ENCODE data around the gene GRIK4. TPM values are rescaled to one million over a fixed set of nuclear protein-coding genes. Genes with fewer than 3 reads are reported as not detected.

The GRIK4 gene
- polyA plus RNA-seq, 1 donor from 2014 or later = 3.4 TPM

DNA sequence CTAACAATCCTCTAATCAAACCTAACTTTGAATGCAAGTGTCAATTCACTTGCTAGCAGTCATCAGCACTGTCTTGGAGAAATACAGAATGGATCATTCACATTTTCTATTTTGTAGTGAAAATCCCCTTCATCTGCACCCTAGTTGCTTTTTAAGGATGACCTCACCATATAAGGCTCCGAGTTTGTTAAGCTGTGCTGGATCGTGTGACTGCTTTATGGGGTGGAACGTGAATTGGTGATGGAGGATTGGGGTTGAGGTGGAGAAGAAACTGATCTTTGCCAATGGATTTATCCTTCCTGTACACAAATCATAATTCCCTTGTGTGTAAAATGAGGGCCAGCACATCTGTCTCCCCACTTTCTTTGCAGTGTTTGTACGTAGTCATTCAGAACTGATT lies 426.7 kb downstream of the GRIK4 start:
- Histone ChIP-seq H3K27ac (ENCODE audit: low read length) (no peak overlapping the region), H2AFZ (ENCODE audit: low read depth, low read length) (no peak overlapping the region), H3F3A (ENCODE audit: insufficient read depth, low read length, poor library complexity, severe bottlenecking) (no peaks in the 10 kb centered on the region), H3K27me3 (ENCODE audit: insufficient read depth, low read depth, low read length) (no peaks in the 10 kb centered on the region), H3K4me2 (ENCODE audit: low read length) (no peak overlapping the region), H4K20me1 (ENCODE audit: insufficient read depth) (no peaks in the 10 kb centered on the region), H3K9ac (ENCODE audit: low read length) (no peak overlapping the region), H3K9me2 (ENCODE audit: insufficient read depth, low read length) (no peaks in the 10 kb centered on the region), H3K9me3 (ENCODE audit: low read length) (peaks cover 3% of the 10 kb centered on the region), H3K79me2 (replicated peaks; ENCODE audit: insufficient read depth, low read length) (no peaks in the 10 kb centered on the region), H3K36me3 (ENCODE audit: insufficient read depth, low read length) (no peaks in the 10 kb centered on the region), H3K4me3 (ENCODE audit: low read length) (no peak overlapping the region)
- TF ChIP-seq CTCF (IDR thresholded peaks at IDR 0.05; ENCODE audit: poor library complexity, severe bottlenecking) (no peak), EP300 (conservative IDR thresholded peaks at IDR 0.05; ENCODE audit: poor library complexity, severe bottlenecking) (no peak), SMC3 (conservative IDR thresholded peaks at IDR 0.05; ENCODE audit: poor library complexity) (no peak), EZH2 (IDR thresholded peaks at IDR 0.05; ENCODE audit: borderline replicate concordance, insufficient read depth, low read length, poor library complexity, severe bottlenecking) (no peak), REST (IDR thresholded peaks at IDR 0.05; ENCODE audit: borderline replicate concordance) (no peak), TAF1 (IDR thresholded peaks at IDR 0.05; ENCODE audit: low read depth) (no peak), MXI1 (conservative IDR thresholded peaks at IDR 0.05; ENCODE audit: poor library complexity, severe bottlenecking) (no peak), POLR2AphosphoS5 (IDR thresholded peaks at IDR 0.05) (no peak), RAD21 (conservative IDR thresholded peaks at IDR 0.05) (no peak)

DNA sequence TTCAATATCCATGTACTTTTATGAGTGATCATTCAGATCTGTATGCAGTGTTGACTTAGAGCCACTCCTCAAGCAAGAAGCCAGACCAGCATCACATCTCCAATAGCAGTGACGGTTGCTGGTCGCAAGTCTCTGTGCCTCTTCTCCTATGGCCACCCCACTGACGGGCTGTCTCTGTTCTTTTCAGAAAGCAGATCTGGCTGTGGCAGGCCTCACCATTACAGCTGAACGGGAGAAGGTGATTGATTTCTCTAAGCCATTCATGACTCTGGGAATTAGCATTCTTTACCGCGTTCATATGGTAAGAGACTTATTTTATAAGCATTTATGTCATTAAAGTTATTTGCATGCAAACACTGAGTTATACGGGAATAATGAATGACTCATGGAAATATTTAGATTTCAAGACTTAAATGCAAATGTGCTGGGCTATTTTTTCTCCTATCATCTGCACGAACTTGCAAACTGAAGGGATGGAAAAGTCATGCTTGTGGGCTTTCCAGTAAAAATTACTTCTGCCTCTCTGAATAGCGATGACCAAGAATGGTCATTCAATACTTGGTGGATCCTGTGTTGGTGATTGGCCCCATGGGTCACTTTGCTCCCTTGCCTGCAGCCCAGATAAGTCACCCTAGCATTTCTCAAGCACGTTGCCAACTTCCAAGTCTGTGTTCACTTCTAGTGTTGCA lies 428.8 kb downstream of the GRIK4 start:
- H3K4me3 ChIP-seq (ENCODE audit: low read length) = no peak overlapping the region
- no peaks in the 10 kb centered on the region for H3K9me2 ChIP-seq (ENCODE audit: insufficient read depth, low read length)
- H3K9ac ChIP-seq (ENCODE audit: low read length) = no peak overlapping the region
- H3K4me2 ChIP-seq (ENCODE audit: low read length) = no peak overlapping the region
- no peaks in the 10 kb centered on the region for H3K79me2 ChIP-seq (replicated peaks; ENCODE audit: insufficient read depth, low read length)
- H3K27ac ChIP-seq (ENCODE audit: low read length) = no peak overlapping the region
- H2AFZ ChIP-seq (ENCODE audit: low read depth, low read length) = no peak overlapping the region
- H3K36me3 ChIP-seq (ENCODE audit: insufficient read depth, low read length) = no peaks in the 10 kb centered on the region
- H3K27me3 ChIP-seq (ENCODE audit: insufficient read depth, low read depth, low read length) = no peaks in the 10 kb centered on the region
- TF ChIP-seq RAD21 (conservative IDR thresholded peaks at IDR 0.05) = no peak
- no peak for TF ChIP-seq CTCF (IDR thresholded peaks at IDR 0.05; ENCODE audit: poor library complexity, severe bottlenecking)
- no peak for TF ChIP-seq POLR2AphosphoS5 (IDR thresholded peaks at IDR 0.05)
- no peak for TF ChIP-seq REST (IDR thresholded peaks at IDR 0.05; ENCODE audit: borderline replicate concordance)
- TF ChIP-seq SMC3 (conservative IDR thresholded peaks at IDR 0.05; ENCODE audit: poor library complexity) = no peak
- TF ChIP-seq TAF1 (IDR thresholded peaks at IDR 0.05; ENCODE audit: low read depth) = no peak
- no peak for TF ChIP-seq MXI1 (conservative IDR thresholded peaks at IDR 0.05; ENCODE audit: poor library complexity, severe bottlenecking)
- TF ChIP-seq EP300 (conservative IDR thresholded peaks at IDR 0.05; ENCODE audit: poor library complexity, severe bottlenecking) = no peak
- no peak for TF ChIP-seq EZH2 (IDR thresholded peaks at IDR 0.05; ENCODE audit: borderline replicate concordance, insufficient read depth, low read length, poor library complexity, severe bottlenecking)
- no peaks in the 10 kb centered on the region for H3F3A ChIP-seq (ENCODE audit: insufficient read depth, low read length, poor library complexity, severe bottlenecking)
- no peaks in the 10 kb centered on the region for H4K20me1 ChIP-seq (ENCODE audit: insufficient read depth)
- peaks cover 3% of the 10 kb centered on the region for H3K9me3 ChIP-seq (ENCODE audit: low read length)

Data from neural cell (in vitro differentiated cells).